Vagina (tissue), 2 donors: Measurements from ENCODE around the gene SLC12A4.

Experiments used
- CTCF ChIP-seq, 3 experiments: fragments of 450-650 bp in 2 of 3; fragments of 200-600 bp in 1 of 3; sonication (generic) in 1 of 3; IDR thresholded peaks; one replicate each; pipeline ENCODE4 v1.5.1; 2017 to 2019; ENCODE audit warnings: antibody characterized with exemption in 3 of 3, mild to moderate bottlenecking in 2 of 3, moderate library complexity in 2 of 3
- POLR2A ChIP-seq, 2 donors: fragments of 450-650 bp; IDR thresholded peaks; one replicate each; pipeline ENCODE4 v1.6.1; 2017; ENCODE audit warnings: antibody characterized with exemption in 2 of 2, mild to moderate bottlenecking in 2 of 2, moderate library complexity in 2 of 2

DNA sequence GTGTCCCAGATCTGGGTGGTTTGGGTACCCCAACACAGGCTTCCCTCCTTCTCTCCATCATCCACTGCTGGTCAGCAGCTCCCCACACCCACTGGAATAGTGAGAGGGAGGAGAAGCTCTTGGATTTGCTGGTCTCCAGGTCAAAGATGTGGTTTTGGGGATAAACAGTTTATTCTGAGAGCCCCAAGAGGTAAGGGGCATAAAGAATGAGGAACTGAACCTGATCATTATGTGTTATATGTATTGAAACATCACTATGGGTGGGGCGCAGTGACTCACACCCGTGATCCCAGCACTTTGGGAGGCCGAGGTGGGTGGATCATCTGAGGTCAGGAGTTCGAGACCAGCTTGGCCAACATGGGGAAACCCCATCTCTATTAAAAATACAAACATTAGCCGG, 27.0 kb upstream of the SLC12A4 start:
- no peak for TF ChIP-seq CTCF (IDR thresholded peaks at IDR 0.05)
- no peak for TF ChIP-seq POLR2A (IDR thresholded peaks at IDR 0.05)
